ENCODE measurements around the gene SPINK14. TPM values are rescaled to one million over a fixed set of nuclear protein-coding genes. Genes with fewer than 3 reads are reported as not detected.

SPINK14 gene
- total RNA-seq, 1 experiment from 2014 or later, result not detected

DNA sequence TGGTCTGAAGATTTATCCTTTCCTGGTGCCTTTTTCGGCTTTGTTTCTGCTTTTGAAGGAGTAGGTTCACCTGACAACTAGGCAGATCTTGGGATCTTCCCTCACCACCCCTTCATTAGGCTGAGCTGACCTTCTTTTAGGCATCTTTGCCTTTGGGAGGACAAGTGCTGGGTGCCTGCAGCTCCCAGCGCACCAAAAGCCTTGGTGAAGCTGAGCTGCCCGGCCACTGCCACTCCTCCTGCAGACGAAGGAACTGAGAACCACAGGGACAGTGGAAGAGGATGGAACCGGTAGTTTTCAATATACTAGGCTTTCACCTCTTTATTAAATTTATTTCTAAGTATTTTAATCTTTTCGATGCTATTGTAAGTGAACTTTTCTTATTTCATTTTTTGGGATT, 53.2 kb downstream of the SPINK14 start:
- H3K27me3 ChIP-seq (ENCODE audit: insufficient read depth, low read length), result no peaks in the 10 kb centered on the region
- H3K4me1 ChIP-seq (ENCODE audit: insufficient read depth, low read length), result no peaks in the 10 kb centered on the region
- Mint-ChIP-seq H3K9me3 (peaks cover 0 to 3% of the 10 kb centered on the region in 2 experiments; a peak in 1 of 5 replicates), H3K36me3 (ENCODE audit: insufficient read depth in 1 of 3, low read depth in 3 of 3) (no peaks in the 10 kb centered on the region), H3K4me3 (no peak overlapping the region), H3K27ac (no peak overlapping the region), H3K27me3 (ENCODE audit: low read depth) (0 out of 2 replicates have a peak, but pooled peaks cover 3% of the 10 kb centered on the region), H3K4me1 (no peaks in the 10 kb centered on the region)
- H2AK5ac ChIP-seq (ENCODE audit: insufficient read length, low read length), result no peak overlapping the region
- no peak overlapping the region for H3K56ac ChIP-seq (ENCODE audit: insufficient read length, low read depth, low read length)
- no peak overlapping the region for H3K23ac ChIP-seq (ENCODE audit: insufficient read length, low read depth, low read length)
- H3K4me2 ChIP-seq (ENCODE audit: insufficient read depth, insufficient read length, low read length), result no peak overlapping the region
- H2AFZ ChIP-seq (ENCODE audit: low read length), result no peak overlapping the region
- H2BK120ac ChIP-seq (ENCODE audit: low read depth, low read length, poor library complexity, severe bottlenecking), result no peak overlapping the region
- H3K9me3 ChIP-seq (ENCODE audit: control insufficient read depth, low read depth, low read length), result no peaks in the 10 kb centered on the region
- H3K27ac ChIP-seq (ENCODE audit: insufficient read length, low read depth, low read length), result no peak overlapping the region
- WGBS (ENCODE audit: extremely low coverage, insufficient read length, low lambda C conversion rate), result no CpG with 5 or more reads among the region's 6 CpGs
- no peak overlapping the region for H2BK5ac ChIP-seq (ENCODE audit: insufficient read length, low read length)
- TF ChIP-seq, protein P1, sequence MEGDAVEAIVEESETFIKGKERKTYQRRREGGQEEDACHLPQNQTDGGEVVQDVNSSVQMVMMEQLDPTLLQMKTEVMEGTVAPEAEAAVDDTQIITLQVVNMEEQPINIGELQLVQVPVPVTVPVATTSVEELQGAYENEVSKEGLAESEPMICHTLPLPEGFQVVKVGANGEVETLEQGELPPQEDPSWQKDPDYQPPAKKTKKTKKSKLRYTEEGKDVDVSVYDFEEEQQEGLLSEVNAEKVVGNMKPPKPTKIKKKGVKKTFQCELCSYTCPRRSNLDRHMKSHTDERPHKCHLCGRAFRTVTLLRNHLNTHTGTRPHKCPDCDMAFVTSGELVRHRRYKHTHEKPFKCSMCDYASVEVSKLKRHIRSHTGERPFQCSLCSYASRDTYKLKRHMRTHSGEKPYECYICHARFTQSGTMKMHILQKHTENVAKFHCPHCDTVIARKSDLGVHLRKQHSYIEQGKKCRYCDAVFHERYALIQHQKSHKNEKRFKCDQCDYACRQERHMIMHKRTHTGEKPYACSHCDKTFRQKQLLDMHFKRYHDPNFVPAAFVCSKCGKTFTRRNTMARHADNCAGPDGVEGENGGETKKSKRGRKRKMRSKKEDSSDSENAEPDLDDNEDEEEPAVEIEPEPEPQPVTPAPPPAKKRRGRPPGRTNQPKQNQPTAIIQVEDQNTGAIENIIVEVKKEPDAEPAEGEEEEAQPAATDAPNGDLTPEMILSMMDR (conservative IDR thresholded peaks at IDR 0.05), result no peak
- H3K18ac ChIP-seq (ENCODE audit: insufficient read length, low read depth, low read length), result no peak overlapping the region
- no peaks in the 10 kb centered on the region for H3K79me2 ChIP-seq (ENCODE audit: insufficient read depth, low read length)
- no peak overlapping the region for H3K4ac ChIP-seq (ENCODE audit: low read depth, low read length)
- no peak overlapping the region for H4K5ac ChIP-seq (ENCODE audit: insufficient read length, low read depth, low read length)
- no peak overlapping the region for H3K9ac ChIP-seq (ENCODE audit: extremely low read depth, insufficient read length, low read length)
- H3K79me1 ChIP-seq (ENCODE audit: insufficient read depth, low read depth, low read length, poor library complexity, severe bottlenecking), result no peaks in the 10 kb centered on the region
- no peak overlapping the region for H4K8ac ChIP-seq (replicated peaks; ENCODE audit: insufficient read length, low read depth, low read length)
- no peak overlapping the region for H3T11ph ChIP-seq (ENCODE audit: low read length)
- H2BK12ac ChIP-seq (ENCODE audit: insufficient read length, low read depth, low read length), result no peak overlapping the region
- no peak for DNase-seq
- H2BK15ac ChIP-seq (ENCODE audit: low read depth, low read length), result no peak overlapping the region
- no peaks in the 10 kb centered on the region for H3K23me2 ChIP-seq (ENCODE audit: insufficient read length, low read depth, low read length, poor library complexity, severe bottlenecking)
- H4K20me1 ChIP-seq (ENCODE audit: control insufficient read depth, insufficient read depth, insufficient read length), result no peaks in the 10 kb centered on the region
- no peak overlapping the region for H4K91ac ChIP-seq (ENCODE audit: insufficient read length, low read depth, low read length)
- H3K14ac ChIP-seq (ENCODE audit: insufficient read depth, low read length), result no peak overlapping the region
- H2BK20ac ChIP-seq (ENCODE audit: low read depth, low read length, poor library complexity, severe bottlenecking), result no peak overlapping the region

Data from H9 (cell line).